Breast epithelium (tissue), 3 donors: Measurements from ENCODE around the gene IFI30.

Source experiments
- CTCF ChIP-seq, 3 donors: fragments of 450-650 bp; IDR thresholded peaks; one replicate each; pipeline ENCODE4 v1.5.1; 2016 to 2017; ENCODE audit warnings: antibody characterized with exemption in 3 of 3, mild to moderate bottlenecking in 3 of 3, moderate library complexity in 3 of 3
- POLR2A ChIP-seq: fragments of 450-650 bp; IDR thresholded peaks from one replicate; pipeline ENCODE4 v1.6.1; 2016; ENCODE audit warnings: antibody characterized with exemption, mild to moderate bottlenecking, moderate library complexity
- POLR2AphosphoS5 ChIP-seq, 3 donors: sonication (generic); formaldehyde crosslinking; IDR thresholded peaks; one replicate each; pipeline ENCODE4 v1.6.1; 2017; ENCODE audit warnings: antibody characterized with exemption in 3 of 3

DNA sequence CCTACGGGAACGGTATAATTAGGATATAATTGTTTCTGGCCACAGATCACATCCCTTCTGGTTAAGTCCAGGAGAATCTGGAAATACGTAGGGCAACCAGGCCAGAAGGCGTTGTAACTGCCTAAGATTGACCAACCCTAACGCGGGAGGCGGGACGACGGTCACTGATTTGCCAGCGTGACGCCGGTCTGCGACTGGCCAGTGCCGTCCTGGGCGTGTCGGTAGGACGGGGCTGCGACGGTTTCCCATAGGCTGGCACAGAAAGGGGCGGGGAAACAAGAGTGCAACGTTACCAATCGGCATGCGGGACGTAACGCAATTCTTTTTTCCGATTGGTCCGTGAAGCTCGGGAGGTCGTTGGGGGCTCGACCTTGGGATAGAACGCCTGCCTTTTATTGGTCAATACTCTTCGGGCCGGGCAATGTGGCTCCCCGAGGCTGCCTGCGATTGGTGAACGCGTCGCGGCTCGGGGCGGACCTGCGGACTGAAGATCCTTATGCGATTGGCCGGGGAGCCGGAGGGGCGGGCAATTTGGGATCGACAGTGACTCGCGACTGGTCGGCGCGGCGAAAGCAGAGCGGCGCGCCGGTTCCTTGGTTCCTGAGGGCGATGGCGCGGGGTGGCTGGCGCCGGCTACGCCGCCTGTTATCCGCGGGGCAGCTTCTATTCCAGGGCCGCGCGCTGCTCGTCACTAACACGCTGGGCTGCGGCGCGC lies 19.2 kb downstream of the IFI30 start, which contains the start of gene MPV17L2:
- TF ChIP-seq CTCF (IDR thresholded peaks at IDR 0.05): peak in 2 of 3 donors; percentile 17 to 34
- TF ChIP-seq POLR2AphosphoS5 (IDR thresholded peaks at IDR 0.05): peak; percentile 83 to 94 (median 87)
- TF ChIP-seq POLR2A: peak; percentile 92
